Spleen (tissue), 11 donors: ENCODE data around the gene TEX13A. TPM values are rescaled to one million over a fixed set of nuclear protein-coding genes. Genes with fewer than 3 reads are reported as not detected.

Experiments
- DNase-seq: peaks from one replicate; pipeline ENCODE4 v3.0.0-alpha.2; 2020
- H3K27ac ChIP-seq, 8 donors: fragments of 200-600 bp; sonication (generic) in 7 of 8; 1 replicate in 4 of 8; 2 replicates in 4 of 8; pipeline versions ENCODE4 v1.5.0 to v1.8.0; 2016 to 2021; ENCODE audit warnings: inconsistent platforms in 4 of 8, mild to moderate bottlenecking in 4 of 8, moderate library complexity in 1 of 8
- H3K27me3 ChIP-seq, 7 donors: fragments of 200-600 bp; sonication (generic) in 6 of 7; replicated peaks in 1 of 7; 1 replicate in 4 of 7; 2 replicates in 3 of 7; pipeline versions ENCODE4 v1.5.0 to v1.8.0; 2016 to 2021; ENCODE audit warnings: inconsistent platforms in 3 of 7, mild to moderate bottlenecking in 1 of 7
- H3K36me3 ChIP-seq, 6 donors: fragments of 200-600 bp; sonication (generic) in 5 of 6; 1 replicate in 4 of 6; 2 replicates in 2 of 6; pipeline versions ENCODE4 v1.5.0 to v1.8.0; 2016 to 2021; ENCODE audit warnings: inconsistent platforms in 2 of 6
- H3K4me1 ChIP-seq, 6 donors: fragments of 200-600 bp; sonication (generic) in 5 of 6; 1 replicate in 3 of 6; 2 replicates in 3 of 6; pipeline versions ENCODE4 v1.5.0 to v1.8.0; 2016 to 2021; ENCODE audit warnings: inconsistent platforms in 3 of 6
- H3K4me3 ChIP-seq, 8 donors: fragments of 200-600 bp; sonication (generic) in 7 of 8; 1 replicate in 4 of 8; 2 replicates in 4 of 8; pipeline versions ENCODE4 v1.5.0 to v1.8.0; 2016 to 2021; ENCODE audit warnings: inconsistent platforms in 4 of 8, mild to moderate bottlenecking in 4 of 8, moderate library complexity in 2 of 8
- H3K9me3 ChIP-seq, 8 donors: fragments of 200-600 bp; sonication (generic) in 7 of 8; 1 replicate in 4 of 8; 2 replicates in 4 of 8; pipeline versions ENCODE4 v1.5.0 to v1.8.0; 2016 to 2021; ENCODE audit warnings: inconsistent platforms in 4 of 8
- POLR2A ChIP-seq, 3 donors: fragments of 450-650 bp; IDR thresholded peaks; one replicate each; pipeline ENCODE4 v1.5.1; 2017; ENCODE audit warnings: antibody characterized with exemption in 3 of 3, mild to moderate bottlenecking in 1 of 3
- POLR2AphosphoS5 ChIP-seq, 3 donors: sonication (generic); formaldehyde crosslinking; IDR thresholded peaks; one replicate each; pipeline ENCODE4 v1.5.1; 2017; ENCODE audit warnings: antibody characterized with exemption in 3 of 3
- WGBS, 5 donors: extraction: QIAGEN DNeasy Blood & Tissue Kit in 3 of 5; methylation state at CpG; one replicate each; pipeline versions ENCODE4 v1.1.5 to v1.1.7; 2013 to 2018; 5-methylcytosine and 5-hydroxymethylcytosine counted together
- intact Hi-C: fragments of 100-400 bp; cut with DNase I; formaldehyde crosslinking; loops from one replicate; pipeline ENCODE4 v1.15.0; 2023; ENCODE audit warnings: low total_unique reads
- polyA plus RNA-seq, 3 donors: library from polyadenylated mRNA; stranded (reverse); fragments of 200-250 nt; gene quantifications; one replicate each; pipeline ENCODE4 v1.2.1, GENCODE V29; 2013
- total RNA-seq, 7 donors: library from RNA; depleted of rRNA in 3 of 7; stranded (reverse); fragments of >200 nt in 3 of 7; fragmentation: NEBNext Ultra II Directional in 4 of 7; extraction: Animal tissue kit (Norgen Biotek cat#: 25700) in 4 of 7; gene quantifications; one replicate each; pipeline versions ENCODE4 v1.1.0 to v1.2.1, GENCODE V29; 2016 to 2021
- TF ChIP-seq, protein P1 (sequence below), 11 experiments: fragments of 200-600 bp in 7 of 11; fragments of 450-650 bp in 4 of 11; sonication (generic) in 4 of 11; IDR thresholded peaks in 8 of 11; conservative IDR thresholded peaks in 3 of 11; 1 replicate in 7 of 11; 2 replicates in 4 of 11; pipeline versions ENCODE4 v1.4.0 to v1.8.0; 2016 to 2021; ENCODE audit warnings: antibody characterized with exemption in 11 of 11, inconsistent platforms in 4 of 11, mild to moderate bottlenecking in 1 of 11
- donor health status: healthy with polysubstance abuse.
- donor health status: DM: no; HTN: no; CAD: no; lungs with moderate emphysema.
- donor health status: DM: no; HTN: no; CAD: no.
- donor health status: Bipolar disorder and iron deficiency.
- donor health status: healthy.
- donor health status: DM: no; HTN: no; CAD: no.
- donor health status: DM: yes; HTN: yes; CAD: no.

Gene TEX13A
- total and polyA plus RNA-seq, 10 donors, result not detected

GRCh38 chrX:105209406-105209805, 11.1 kb downstream of the TEX13A start:
- DNase-seq, result no peak
- TF ChIP-seq, protein P1, sequence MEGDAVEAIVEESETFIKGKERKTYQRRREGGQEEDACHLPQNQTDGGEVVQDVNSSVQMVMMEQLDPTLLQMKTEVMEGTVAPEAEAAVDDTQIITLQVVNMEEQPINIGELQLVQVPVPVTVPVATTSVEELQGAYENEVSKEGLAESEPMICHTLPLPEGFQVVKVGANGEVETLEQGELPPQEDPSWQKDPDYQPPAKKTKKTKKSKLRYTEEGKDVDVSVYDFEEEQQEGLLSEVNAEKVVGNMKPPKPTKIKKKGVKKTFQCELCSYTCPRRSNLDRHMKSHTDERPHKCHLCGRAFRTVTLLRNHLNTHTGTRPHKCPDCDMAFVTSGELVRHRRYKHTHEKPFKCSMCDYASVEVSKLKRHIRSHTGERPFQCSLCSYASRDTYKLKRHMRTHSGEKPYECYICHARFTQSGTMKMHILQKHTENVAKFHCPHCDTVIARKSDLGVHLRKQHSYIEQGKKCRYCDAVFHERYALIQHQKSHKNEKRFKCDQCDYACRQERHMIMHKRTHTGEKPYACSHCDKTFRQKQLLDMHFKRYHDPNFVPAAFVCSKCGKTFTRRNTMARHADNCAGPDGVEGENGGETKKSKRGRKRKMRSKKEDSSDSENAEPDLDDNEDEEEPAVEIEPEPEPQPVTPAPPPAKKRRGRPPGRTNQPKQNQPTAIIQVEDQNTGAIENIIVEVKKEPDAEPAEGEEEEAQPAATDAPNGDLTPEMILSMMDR (IDR thresholded peaks at IDR 0.05 in 8 of 11, conservative IDR thresholded peaks at IDR 0.05 in 3 of 11), result no peak
- TF ChIP-seq POLR2A (IDR thresholded peaks at IDR 0.05) (no peak), POLR2AphosphoS5 (IDR thresholded peaks at IDR 0.05) (no peak)
- intact Hi-C loops, result no loop called here
- no peaks in the 10 kb centered on the region for H3K9me3 ChIP-seq
- no peak overlapping the region for H3K4me3 ChIP-seq
- no peaks in the 10 kb centered on the region for H3K4me1 ChIP-seq
- H3K27me3 ChIP-seq, result no peaks in the 10 kb centered on the region
- no peaks in the 10 kb centered on the region for H3K36me3 ChIP-seq
- no peak overlapping the region for H3K27ac ChIP-seq

DNA sequence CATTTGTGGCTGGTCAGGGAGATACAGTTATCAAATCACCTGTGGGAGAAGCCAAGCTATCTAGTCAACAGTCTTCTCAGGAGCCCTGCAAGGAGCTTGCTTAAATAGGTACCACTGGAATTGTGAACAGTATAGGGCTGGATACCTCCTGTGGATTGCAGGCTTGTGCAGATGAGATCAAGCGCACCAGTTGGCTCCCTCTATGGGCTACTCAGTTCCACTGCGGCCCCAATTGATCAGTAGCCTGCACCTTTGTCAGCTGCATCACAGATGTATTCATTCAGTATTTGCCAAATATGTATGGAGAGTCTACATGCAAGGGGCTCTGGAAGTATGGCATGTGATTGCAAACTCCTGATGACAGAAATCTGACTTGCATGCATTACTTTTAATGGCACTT, 28.6 kb downstream of the TEX13A start:
- no peak for DNase-seq

GRCh38 chrX:105190252-105190853, 30.1 kb downstream of the TEX13A start:
- no peak overlapping the region for H3K4me3 ChIP-seq
- H3K36me3 ChIP-seq, result no peaks in the 10 kb centered on the region
- 2 to 13% (median 5%) methylated on average over 2 of the region's 2 CpGs for WGBS, 5 donors
- TF ChIP-seq POLR2AphosphoS5 (IDR thresholded peaks at IDR 0.05), result no peak
- TF ChIP-seq, protein P1 (IDR thresholded peaks at IDR 0.05 in 8 of 11, conservative IDR thresholded peaks at IDR 0.05 in 3 of 11), result peak in 10 of 11 experiments; percentile 30 to 85 (median 62)
- no peaks in the 10 kb centered on the region for H3K4me1 ChIP-seq
- H3K27me3 ChIP-seq, result peaks cover 0 to 5% (median 0%) of the 10 kb centered on the region in 7 donors
- intact Hi-C loops, result no loop called here
- H3K9me3 ChIP-seq, result no peaks in the 10 kb centered on the region
- DNase-seq, result no peak
- no peak overlapping the region for H3K27ac ChIP-seq

More for the DNA sequence above, 28.6 kb downstream of the TEX13A start:
- no peak overlapping the region for H3K27ac ChIP-seq
- no peak overlapping the region for H3K4me3 ChIP-seq
- no peaks in the 10 kb centered on the region for H3K9me3 ChIP-seq
- intact Hi-C loops, result no loop called here
- WGBS, 5 donors, result 14 to 48% (median 38%) methylated on average over 1 to 2 of the region's 2 CpGs
- H3K27me3 ChIP-seq, result peaks cover 0 to 5% (median 0%) of the 10 kb centered on the region in 7 donors
- TF ChIP-seq, protein P1 (IDR thresholded peaks at IDR 0.05 in 8 of 11, conservative IDR thresholded peaks at IDR 0.05 in 3 of 11), result no peak
- no peak for TF ChIP-seq POLR2A (IDR thresholded peaks at IDR 0.05)
- no peak for TF ChIP-seq POLR2AphosphoS5 (IDR thresholded peaks at IDR 0.05)
- H3K36me3 ChIP-seq, result no peaks in the 10 kb centered on the region
- H3K4me1 ChIP-seq, result no peaks in the 10 kb centered on the region

DNA sequence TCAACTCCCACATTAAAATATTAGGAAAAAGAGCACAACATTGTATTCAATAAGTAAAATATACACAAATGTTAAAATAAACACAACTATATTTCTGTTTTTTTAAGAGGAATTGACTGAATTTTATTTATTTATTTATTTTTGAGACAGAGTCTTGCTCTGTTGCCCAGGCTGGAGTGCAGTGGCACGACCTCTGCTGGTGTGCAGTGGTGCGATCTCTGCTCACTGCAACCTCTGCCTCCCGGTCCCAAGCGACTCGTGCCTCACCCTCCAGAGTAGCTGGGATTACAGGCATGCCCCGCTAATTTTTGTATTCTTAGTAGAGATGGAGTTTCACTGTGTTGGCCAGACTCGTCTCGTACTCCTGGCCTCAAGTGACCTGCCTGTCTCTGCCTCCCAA, 31.4 kb downstream of the TEX13A start:
- no peak overlapping the region for H3K4me3 ChIP-seq
- H3K4me1 ChIP-seq, result no peaks in the 10 kb centered on the region
- intact Hi-C loops, result no loop called here
- WGBS, 5 donors, result 76 to 91% (median 80%) methylated on average over 8 of the region's 8 CpGs
- no peak overlapping the region for H3K27ac ChIP-seq
- H3K9me3 ChIP-seq, result no peaks in the 10 kb centered on the region
- no peak for DNase-seq
- H3K27me3 ChIP-seq, result peaks cover 0 to 5% (median 0%) of the 10 kb centered on the region in 7 donors
- H3K36me3 ChIP-seq, result no peaks in the 10 kb centered on the region
- TF ChIP-seq POLR2A (IDR thresholded peaks at IDR 0.05), result no peak
- TF ChIP-seq, protein P1 (IDR thresholded peaks at IDR 0.05 in 8 of 11, conservative IDR thresholded peaks at IDR 0.05 in 3 of 11), result no peak
- no peak for TF ChIP-seq POLR2AphosphoS5 (IDR thresholded peaks at IDR 0.05)
